ENCODE results near the gene ADCY9.
"Not testable (repeated sequence)": the region's sequence is repeated elsewhere in the genome, so short reads cannot be mapped to it uniquely, and the experiment has no call there.

ADCY9 gene

DNA sequence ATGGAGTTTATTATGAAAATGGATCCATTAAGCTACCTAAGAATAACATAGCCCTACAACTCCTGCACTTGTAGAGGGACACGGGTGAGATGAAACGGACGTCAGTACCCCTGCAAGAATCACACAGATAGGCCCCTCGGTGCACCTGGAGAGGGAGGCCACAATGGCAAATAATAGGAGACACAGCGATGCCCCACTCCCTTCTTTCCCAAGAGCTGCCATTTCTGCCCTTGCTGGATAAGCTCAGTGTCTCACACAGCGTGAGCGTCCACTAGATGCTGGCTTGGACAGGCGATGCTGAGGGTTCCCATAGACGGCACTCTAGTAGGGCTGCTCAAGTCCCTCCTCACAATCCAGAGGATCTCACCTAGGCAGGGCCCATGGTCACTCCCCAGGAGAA lies 67.8 kb downstream of the ADCY9 start:
- no peak for DNase-seq
- Mint-ChIP-seq H3K4me1 (peaks cover 31% of the 10 kb centered on the region), H3K4me3 (no peak overlapping the region), H3K27ac (no peak overlapping the region), H3K27me3 (ENCODE audit: low read depth, poor library complexity) (peaks cover 21% of the 10 kb centered on the region), H3K9me3 (peaks cover 3% of the 10 kb centered on the region), H3K36me3 (ENCODE audit: low read depth) (no peaks in the 10 kb centered on the region)
- TF ChIP-seq, protein P1, sequence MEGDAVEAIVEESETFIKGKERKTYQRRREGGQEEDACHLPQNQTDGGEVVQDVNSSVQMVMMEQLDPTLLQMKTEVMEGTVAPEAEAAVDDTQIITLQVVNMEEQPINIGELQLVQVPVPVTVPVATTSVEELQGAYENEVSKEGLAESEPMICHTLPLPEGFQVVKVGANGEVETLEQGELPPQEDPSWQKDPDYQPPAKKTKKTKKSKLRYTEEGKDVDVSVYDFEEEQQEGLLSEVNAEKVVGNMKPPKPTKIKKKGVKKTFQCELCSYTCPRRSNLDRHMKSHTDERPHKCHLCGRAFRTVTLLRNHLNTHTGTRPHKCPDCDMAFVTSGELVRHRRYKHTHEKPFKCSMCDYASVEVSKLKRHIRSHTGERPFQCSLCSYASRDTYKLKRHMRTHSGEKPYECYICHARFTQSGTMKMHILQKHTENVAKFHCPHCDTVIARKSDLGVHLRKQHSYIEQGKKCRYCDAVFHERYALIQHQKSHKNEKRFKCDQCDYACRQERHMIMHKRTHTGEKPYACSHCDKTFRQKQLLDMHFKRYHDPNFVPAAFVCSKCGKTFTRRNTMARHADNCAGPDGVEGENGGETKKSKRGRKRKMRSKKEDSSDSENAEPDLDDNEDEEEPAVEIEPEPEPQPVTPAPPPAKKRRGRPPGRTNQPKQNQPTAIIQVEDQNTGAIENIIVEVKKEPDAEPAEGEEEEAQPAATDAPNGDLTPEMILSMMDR (IDR thresholded peaks at IDR 0.05) = no peak

DNA sequence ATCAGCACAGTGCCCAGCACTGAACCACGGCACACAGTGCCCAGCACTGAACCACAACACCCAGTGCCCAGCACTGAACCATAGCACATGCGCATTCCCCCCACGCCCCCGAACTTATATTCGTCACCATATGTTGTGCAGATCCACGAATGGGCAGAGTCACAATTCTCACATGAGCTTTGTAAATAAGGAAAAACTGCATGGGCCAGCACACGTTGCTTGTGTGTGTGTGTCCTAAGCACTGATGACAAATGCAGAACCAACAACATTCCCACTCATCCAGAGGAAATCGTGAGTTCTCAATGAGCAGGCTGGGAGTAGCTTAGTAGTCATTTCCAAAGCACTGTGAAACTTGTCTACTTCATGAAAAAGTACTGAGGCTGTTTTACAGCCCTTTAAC lies 70.0 kb downstream of the ADCY9 start:
- Mint-ChIP-seq H3K27me3 (ENCODE audit: low read depth, poor library complexity) (peaks cover 16% of the 10 kb centered on the region), H3K36me3 (ENCODE audit: low read depth) (no peaks in the 10 kb centered on the region), H3K9me3 (peaks cover 3% of the 10 kb centered on the region), H3K4me3 (no peak overlapping the region), H3K4me1 (peaks cover 10% of the 10 kb centered on the region), H3K27ac (no peak overlapping the region)
- TF ChIP-seq, protein P1 (IDR thresholded peaks at IDR 0.05) = no peak
- DNase-seq = no peak

DNA sequence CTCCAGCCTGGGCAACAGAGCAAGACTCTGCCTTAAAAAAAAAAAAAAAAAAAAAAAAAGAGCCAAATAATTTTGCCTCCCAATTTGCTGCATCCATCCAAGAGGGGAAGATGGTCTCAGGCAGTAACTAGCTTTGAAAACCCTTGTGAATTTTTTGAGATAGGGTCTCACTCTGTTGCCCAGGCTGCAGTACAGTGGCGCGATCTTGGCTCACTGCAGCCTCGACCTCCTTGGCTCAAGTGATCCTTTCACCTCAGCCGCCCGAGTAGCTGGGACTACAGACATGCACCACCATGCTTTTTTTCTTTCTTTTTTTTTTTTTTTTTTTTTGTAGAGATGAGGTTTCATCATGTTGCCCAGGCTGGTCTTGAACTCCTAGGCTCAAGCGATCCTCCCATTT lies 70.7 kb downstream of the ADCY9 start:
- H3K9me3 Mint-ChIP-seq; DNase-seq; H3K36me3 Mint-ChIP-seq (ENCODE audit: low read depth); H3K4me3 Mint-ChIP-seq; H3K27ac Mint-ChIP-seq: not testable (repeated sequence)
- Mint-ChIP-seq H3K27me3 (ENCODE audit: low read depth, poor library complexity) (peaks cover 16% of the 10 kb centered on the region), H3K4me1 (peaks cover 10% of the 10 kb centered on the region)

DNA sequence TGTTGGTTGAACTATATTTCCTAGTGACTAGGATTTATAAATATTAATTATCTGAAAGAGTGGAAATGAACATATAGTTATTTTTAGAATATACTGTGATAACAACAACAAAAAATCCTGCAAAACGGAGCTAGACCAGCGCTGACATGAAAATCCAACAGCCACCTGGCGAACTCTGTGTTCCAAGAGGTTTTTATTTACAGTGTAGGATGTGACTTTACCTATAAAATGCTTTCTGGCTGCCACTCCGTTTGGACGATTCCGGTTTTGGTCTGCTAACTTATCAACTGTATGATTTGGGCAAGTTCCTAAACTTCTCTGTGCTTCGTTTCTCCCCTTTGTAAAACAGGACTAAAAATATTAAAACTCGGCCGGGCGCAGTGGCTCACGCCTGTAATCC lies 73.7 kb downstream of the ADCY9 start:
- Mint-ChIP-seq H3K36me3 (ENCODE audit: low read depth) (no peaks in the 10 kb centered on the region), H3K27me3 (ENCODE audit: low read depth, poor library complexity) (peaks cover 10% of the 10 kb centered on the region), H3K9me3 (peaks cover 3% of the 10 kb centered on the region), H3K4me3 (no peak overlapping the region), H3K4me1 (peaks cover 10% of the 10 kb centered on the region), H3K27ac (no peak overlapping the region)
- DNase-seq = no peak
- TF ChIP-seq, protein P1 (IDR thresholded peaks at IDR 0.05) = no peak

DNA sequence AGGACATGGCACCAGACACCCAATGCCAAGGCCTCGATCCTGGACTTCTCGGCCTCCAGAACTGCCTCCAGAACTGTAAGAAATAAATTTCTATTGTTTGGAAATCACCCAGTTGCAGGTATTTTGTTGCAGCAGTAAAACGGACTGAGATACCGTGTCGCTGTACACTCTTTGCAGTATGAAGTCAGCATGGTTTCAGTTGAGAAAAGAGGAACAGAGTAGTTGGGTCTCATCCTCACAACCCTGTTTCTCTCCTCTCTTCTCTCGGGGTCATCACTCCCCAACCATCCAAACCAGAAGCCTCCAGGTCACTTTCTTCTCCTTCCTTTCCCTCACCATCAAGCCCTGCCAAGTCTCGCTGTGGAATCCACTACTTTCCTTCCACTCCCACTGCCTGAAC lies 77.8 kb downstream of the ADCY9 start:
- H3K27ac Mint-ChIP-seq = no peak overlapping the region
- DNase-seq = no peak
- no peaks in the 10 kb centered on the region for H3K36me3 Mint-ChIP-seq (ENCODE audit: low read depth)
- peaks cover 6% of the 10 kb centered on the region for H3K27me3 Mint-ChIP-seq (ENCODE audit: low read depth, poor library complexity)
- H3K9me3 Mint-ChIP-seq = no peaks in the 10 kb centered on the region
- peaks cover 9% of the 10 kb centered on the region for H3K4me1 Mint-ChIP-seq
- TF ChIP-seq, protein P1 (IDR thresholded peaks at IDR 0.05) = no peak
- H3K4me3 Mint-ChIP-seq = no peak overlapping the region

DNA sequence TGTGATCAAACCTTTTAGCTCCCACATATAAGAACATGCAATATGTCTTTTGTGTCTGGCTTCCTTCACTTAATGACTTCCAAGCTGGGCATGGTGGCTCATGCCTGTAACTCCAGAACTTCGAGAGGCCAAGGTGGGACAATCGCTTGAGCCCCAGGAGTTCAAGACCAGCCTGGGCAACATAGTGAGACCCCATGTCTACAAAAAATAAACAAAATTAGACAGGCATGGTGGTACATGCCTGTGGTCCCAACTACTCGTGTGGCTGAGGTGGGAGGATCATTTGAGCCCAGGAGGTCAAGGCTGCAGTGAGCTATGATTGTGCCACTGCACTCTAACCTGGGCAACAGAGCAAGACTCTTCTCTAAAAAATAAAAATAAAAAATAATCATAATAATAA lies 79.3 kb downstream of the ADCY9 start:
- H3K27me3 Mint-ChIP-seq (ENCODE audit: low read depth, poor library complexity); H3K36me3 Mint-ChIP-seq (ENCODE audit: low read depth); H3K4me3 Mint-ChIP-seq; H3K9me3 Mint-ChIP-seq; H3K27ac Mint-ChIP-seq; DNase-seq: not testable (repeated sequence)
- peaks cover 18% of the 10 kb centered on the region for H3K4me1 Mint-ChIP-seq

DNA sequence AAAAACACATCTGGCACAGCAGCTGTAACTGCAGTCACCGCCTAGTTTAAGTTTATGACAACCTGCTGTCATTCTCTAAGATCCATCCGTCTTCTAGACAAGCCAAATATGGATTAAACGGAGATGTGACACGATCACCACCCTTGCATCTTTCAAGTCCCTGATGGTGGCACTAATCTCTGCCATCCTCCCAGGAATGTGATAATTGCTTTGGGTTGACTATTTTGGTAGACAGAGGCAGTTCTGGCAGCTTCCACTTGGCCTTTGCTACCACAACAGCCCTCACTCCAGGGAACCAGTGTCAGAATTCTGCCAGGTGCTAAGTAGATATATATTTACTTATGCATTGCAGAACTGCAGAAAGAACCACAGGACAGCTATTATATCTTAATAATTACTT lies 81.3 kb downstream of the ADCY9 start:
- TF ChIP-seq, protein P1 (IDR thresholded peaks at IDR 0.05) = no peak
- DNase-seq = no peak
- Mint-ChIP-seq H3K4me1 (peaks cover 27% of the 10 kb centered on the region), H3K36me3 (ENCODE audit: low read depth) (peaks cover 3% of the 10 kb centered on the region), H3K27me3 (ENCODE audit: low read depth, poor library complexity) (peaks cover 6% of the 10 kb centered on the region), H3K4me3 (no peak overlapping the region), H3K9me3 (no peaks in the 10 kb centered on the region), H3K27ac (no peak overlapping the region)
